GM18868 (cell line): ENCODE results near the gene FAM13A.

Source experiments
- ATAC-seq: cut with Tn5 transposase; IDR thresholded peaks from one replicate; pipeline ENCODE4 v1.9.1; 2021; ENCODE audit warnings: mild to moderate bottlenecking, moderate library complexity; ENCODE audit not compliant: unreplicated experiment

Gene FAM13A

DNA sequence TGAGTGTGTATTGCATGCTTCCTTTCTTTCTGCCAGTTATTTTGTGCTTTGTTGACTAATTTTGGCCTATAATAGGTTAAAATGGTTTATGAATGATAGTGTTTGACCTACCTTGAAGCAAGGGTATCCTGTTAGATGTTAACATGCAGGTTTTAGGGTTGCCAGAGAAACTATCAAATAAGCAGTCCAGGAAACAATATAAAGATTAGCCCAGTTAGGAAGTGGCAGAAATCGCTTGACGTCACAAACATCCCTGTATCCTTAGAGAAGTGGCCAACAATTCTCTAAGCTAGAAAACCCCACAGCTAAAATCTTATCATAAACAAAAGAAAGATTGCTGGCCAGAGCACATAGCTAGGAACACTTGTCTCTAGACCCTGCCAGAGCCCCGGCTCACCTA is 363.2 kb downstream of the FAM13A start:
- no peak for ATAC-seq

- no peak for ATAC-seq
These were observed 366.6 kb downstream of the FAM13A start for GRCh38 chr4:88690355-88690754.

- ATAC-seq: no peak
These were observed 375.8 kb downstream of the FAM13A start for GRCh38 chr4:88681209-88681608.
